Raji (cell line): Measurements from ENCODE around the gene CDC5L.

ENCODE experiments used
- POLR2A ChIP-seq: IDR thresholded peaks from 2 replicates; pipeline ENCODE4 v1.6.1; 2011; ENCODE audit warnings: low read depth, low read length, control low read depth; ENCODE audit not compliant: insufficient read depth

CDC5L gene

GRCh38 chr6:44397424-44398164 is 10.1 kb downstream of the CDC5L start:
- TF ChIP-seq POLR2A, result no peak

DNA sequence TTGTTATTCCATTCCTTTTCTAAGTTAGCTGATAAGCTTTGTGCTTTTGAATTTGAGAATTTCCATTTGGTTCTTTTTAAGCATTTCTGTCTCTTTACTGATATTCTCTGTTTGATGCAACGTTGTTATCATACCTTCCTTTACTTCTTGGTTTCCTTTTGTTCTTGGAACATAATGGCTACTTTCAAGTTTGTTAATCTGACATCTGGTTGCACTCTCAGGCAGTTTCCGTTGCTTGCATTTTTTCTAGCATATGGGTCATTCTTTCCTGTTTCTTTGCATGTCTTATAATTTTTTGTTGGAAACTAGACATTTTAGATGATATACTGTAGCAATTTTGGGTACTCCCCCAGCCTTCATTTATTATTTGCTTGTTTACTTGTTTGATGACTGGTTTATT is 12.5 kb downstream of the CDC5L start:
- TF ChIP-seq POLR2A, result no peak

DNA sequence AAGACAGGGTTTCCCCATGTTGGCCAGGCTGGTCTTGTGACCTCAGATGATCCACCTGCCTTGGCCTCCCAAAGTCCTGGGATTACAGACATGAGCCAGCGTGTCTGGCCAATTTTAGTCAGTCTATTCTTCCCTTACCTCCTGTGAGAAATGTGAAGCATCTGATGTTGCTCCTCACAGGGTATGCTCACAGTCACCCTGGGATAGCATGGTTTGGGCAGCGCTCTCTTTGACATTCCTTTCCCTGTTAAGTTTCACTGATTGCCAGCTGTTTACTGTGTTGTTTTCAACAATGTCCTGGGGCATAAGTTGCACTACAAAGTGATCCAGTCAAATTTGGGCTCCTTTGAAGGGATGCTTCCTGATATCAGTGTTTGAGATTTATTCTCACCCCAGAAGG is 13.1 kb downstream of the CDC5L start:
- TF ChIP-seq POLR2A, result no peak

GRCh38 chr6:44401138-44401537 is 13.6 kb downstream of the CDC5L start:
- TF ChIP-seq POLR2A, result no peak

GRCh38 chr6:44404022-44404714 is 16.7 kb downstream of the CDC5L start:
- TF ChIP-seq POLR2A, result no peak

DNA sequence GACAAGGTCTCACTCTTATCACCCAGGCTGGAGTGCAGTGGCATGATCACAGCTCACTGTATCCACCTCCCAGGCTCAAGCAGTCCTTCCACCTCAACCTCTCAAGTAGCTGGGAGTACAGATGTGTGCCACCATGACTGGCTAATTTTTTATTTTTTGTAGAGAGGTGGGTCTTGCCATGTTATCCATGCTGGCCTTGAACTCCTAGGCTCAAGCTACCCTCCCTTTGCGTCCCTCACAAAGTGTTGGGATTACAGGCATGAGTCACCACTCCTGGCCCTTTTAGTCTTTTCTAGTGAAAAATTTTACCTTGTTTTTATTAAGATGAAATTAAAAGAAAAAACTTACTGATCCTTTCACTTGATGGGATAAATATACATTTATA is 17.2 kb downstream of the CDC5L start:
- TF ChIP-seq POLR2A, result no peak

DNA sequence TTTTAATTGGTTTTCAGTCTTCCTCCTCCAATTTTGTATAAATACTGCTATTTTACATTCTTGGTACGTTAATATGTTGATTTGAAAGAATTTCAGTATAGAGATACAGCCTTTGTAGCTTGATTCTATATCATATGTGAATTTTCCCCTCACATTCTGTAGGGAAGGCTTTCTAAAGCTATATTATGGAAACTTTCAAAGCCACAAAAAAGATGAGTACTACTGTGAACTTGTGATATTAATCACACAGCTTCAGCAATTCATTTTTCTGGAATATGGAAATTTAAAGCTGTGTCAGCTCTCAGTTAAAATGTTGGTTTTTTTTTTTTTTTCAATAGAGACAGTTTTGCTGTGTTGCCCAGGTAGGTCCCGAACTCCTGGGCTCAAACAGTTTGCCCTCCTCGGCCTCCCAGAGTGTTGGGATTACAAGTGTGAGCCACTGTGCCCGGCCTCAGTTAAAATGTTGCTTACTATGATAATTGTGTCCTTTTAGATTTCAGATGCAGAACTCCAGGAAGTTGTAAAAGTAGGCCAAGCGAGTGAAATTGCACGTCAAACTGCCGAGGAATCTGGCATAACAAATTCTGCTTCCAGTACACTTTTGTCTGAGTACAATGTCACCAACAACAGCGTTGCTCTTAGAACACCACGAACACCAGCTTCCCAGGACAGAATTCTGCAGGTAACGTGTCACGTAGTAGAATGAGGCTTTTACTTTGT is 20.6 kb downstream of the CDC5L start:
- no peak for TF ChIP-seq POLR2A

- TF ChIP-seq POLR2A, result no peak
These were observed 21.8 kb downstream of the CDC5L start for GRCh38 chr6:44409207-44409794.

- no peak for TF ChIP-seq POLR2A
These were observed 22.9 kb downstream of the CDC5L start for GRCh38 chr6:44410363-44410762.

DNA sequence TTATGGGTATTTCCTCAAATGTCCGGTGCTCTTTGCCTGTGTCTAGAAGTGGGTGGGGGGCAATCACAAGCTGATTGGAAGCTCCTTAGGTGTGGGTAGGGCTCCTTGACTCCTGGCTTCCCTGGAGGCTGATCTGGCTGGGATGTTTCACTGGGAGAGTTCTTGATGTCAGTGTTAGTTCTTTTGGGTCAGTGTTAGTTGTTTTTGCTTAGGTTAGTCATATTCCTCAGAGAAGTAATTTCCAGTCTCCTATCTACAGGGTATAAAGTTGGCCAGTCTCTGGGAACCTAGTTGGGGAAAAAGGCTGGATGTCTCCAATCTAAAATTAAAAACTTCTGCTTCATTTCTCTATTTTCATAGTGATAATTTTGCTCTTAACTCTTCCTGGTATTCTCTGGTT is 23.6 kb downstream of the CDC5L start:
- no peak for TF ChIP-seq POLR2A

DNA sequence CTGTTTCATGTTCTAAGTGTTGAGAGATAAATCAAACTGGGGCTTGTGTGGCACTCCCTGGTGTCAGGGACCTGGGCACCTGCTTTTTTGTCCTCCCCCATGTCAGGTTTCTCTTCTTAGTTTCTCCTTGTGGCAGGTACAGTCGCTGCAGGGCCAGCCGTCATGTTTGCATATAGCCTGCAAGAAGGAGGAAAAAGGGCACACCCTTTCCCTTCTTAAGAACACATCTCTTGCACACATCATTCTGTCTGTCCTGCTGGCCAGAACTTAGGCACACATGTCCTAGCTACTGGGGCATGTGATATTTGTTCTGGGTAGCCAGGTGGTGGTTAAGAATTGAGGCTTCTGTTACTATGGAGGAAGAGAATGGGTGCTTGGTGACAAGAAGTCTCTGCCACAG is 27.9 kb downstream of the CDC5L start:
- TF ChIP-seq POLR2A, result no peak

GRCh38 chr6:44415873-44416502 is 28.5 kb downstream of the CDC5L start:
- TF ChIP-seq POLR2A, result no peak

DNA sequence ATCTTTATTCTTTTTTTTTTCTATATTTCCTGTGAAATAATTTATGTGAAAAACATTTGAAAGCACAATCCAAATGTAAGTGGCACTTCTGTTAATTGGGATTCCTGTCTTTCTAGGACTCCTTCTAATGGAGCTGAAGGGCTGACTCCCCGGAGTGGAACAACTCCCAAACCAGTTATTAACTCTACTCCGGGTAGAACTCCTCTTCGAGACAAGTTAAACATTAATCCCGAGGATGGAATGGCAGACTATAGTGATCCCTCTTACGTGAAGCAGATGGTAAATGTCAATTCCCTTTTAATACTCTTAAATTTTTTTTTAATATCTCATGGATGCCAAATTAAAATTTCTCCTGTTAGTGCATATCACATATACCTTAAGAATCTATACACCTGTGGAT is 35.0 kb downstream of the CDC5L start:
- TF ChIP-seq POLR2A, result no peak

DNA sequence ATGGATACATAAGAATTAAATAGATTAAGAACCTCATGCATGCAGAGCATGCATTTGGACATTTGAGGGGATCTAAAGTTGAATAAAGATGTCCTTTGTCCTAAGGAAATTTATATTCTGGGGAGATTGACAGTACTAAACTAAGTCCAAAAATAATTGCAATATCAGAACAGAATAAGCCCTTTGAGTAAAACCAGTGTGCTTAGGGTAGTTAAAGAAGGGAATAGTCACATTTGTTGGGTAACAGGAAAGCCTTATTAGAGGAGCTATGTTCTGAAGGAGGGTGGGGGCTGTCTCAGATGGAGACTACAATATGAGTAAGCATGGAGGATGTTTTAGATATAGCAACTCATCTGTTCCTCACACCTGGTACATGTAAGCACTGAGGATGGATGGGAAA is 35.8 kb downstream of the CDC5L start:
- TF ChIP-seq POLR2A, result no peak

- TF ChIP-seq POLR2A, result no peak
These were observed 38.4 kb downstream of the CDC5L start for GRCh38 chr6:44425951-44426350.
